Measurements from ENCODE around the gene EFL1.
"Not testable (repeated sequence)": the region's sequence is repeated elsewhere in the genome, so short reads cannot be mapped to it uniquely, and the experiment has no call there.

DNA sequence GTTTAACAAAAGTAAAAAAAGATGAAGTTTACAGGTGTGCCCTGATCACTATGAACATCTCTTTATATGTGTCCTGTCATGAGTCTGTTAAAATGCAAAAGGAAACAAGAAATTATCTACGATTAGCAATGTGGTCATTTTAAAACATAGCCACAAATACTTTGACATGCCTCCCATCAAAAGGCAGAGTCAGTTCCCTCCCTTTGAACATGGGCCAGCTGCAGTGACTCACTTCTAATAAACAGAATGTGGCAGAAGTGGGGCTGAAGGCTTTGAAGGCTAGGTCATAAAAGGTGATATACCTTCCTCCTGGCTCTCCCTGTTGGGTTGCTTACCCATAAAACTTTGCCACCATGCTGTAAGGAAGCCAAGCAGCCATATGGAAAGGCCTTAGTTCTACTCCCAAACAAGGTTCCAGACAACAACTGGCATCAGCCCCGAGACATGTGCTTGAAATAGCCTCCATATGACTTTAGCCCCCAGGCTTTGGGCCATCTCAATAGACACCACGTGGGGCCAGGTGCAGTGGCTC is 52.4 kb downstream of the EFL1 start:
- TF ChIP-seq, protein P1, sequence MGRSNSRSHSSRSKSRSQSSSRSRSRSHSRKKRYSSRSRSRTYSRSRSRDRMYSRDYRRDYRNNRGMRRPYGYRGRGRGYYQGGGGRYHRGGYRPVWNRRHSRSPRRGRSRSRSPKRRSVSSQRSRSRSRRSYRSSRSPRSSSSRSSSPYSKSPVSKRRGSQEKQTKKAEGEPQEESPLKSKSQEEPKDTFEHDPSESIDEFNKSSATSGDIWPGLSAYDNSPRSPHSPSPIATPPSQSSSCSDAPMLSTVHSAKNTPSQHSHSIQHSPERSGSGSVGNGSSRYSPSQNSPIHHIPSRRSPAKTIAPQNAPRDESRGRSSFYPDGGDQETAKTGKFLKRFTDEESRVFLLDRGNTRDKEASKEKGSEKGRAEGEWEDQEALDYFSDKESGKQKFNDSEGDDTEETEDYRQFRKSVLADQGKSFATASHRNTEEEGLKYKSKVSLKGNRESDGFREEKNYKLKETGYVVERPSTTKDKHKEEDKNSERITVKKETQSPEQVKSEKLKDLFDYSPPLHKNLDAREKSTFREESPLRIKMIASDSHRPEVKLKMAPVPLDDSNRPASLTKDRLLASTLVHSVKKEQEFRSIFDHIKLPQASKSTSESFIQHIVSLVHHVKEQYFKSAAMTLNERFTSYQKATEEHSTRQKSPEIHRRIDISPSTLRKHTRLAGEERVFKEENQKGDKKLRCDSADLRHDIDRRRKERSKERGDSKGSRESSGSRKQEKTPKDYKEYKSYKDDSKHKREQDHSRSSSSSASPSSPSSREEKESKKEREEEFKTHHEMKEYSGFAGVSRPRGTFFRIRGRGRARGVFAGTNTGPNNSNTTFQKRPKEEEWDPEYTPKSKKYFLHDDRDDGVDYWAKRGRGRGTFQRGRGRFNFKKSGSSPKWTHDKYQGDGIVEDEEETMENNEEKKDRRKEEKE (IDR thresholded peaks at IDR 0.05; ENCODE audit: borderline replicate concordance in 1 of 2, control insufficient read depth in 1 of 2, low read depth in 2 of 2, low read length in 1 of 2): not testable (repeated sequence)
- TF ChIP-seq BRD9 (IDR thresholded peaks at IDR 0.05; ENCODE audit: low read depth, partially characterized antibody); POLR2B (IDR thresholded peaks at IDR 0.05; ENCODE audit: low read depth, partially characterized antibody); ZNF24 (IDR thresholded peaks at IDR 0.05); NR2F6 (CRISPR knock-in tag; IDR thresholded peaks at IDR 0.05); PCBP1 (IDR thresholded peaks at IDR 0.05; ENCODE audit: low read depth, low read length, poor library complexity, severe bottlenecking); POLR2AphosphoS2 (IDR thresholded peaks at IDR 0.05; ENCODE audit: low read length); ZBED1 (IDR thresholded peaks at IDR 0.05); HNRNPH1 (optimal IDR thresholded peaks at IDR 0.05; ENCODE audit: low read depth, low read length); ZBTB17 (CRISPR knock-in tag; IDR thresholded peaks at IDR 0.05): not testable (repeated sequence)
- TF ChIP-seq, protein P2, sequence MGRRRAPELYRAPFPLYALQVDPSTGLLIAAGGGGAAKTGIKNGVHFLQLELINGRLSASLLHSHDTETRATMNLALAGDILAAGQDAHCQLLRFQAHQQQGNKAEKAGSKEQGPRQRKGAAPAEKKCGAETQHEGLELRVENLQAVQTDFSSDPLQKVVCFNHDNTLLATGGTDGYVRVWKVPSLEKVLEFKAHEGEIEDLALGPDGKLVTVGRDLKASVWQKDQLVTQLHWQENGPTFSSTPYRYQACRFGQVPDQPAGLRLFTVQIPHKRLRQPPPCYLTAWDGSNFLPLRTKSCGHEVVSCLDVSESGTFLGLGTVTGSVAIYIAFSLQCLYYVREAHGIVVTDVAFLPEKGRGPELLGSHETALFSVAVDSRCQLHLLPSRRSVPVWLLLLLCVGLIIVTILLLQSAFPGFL (CRISPR knock-in tag; IDR thresholded peaks at IDR 0.05): not testable (repeated sequence)
- TF ChIP-seq, protein P3, sequence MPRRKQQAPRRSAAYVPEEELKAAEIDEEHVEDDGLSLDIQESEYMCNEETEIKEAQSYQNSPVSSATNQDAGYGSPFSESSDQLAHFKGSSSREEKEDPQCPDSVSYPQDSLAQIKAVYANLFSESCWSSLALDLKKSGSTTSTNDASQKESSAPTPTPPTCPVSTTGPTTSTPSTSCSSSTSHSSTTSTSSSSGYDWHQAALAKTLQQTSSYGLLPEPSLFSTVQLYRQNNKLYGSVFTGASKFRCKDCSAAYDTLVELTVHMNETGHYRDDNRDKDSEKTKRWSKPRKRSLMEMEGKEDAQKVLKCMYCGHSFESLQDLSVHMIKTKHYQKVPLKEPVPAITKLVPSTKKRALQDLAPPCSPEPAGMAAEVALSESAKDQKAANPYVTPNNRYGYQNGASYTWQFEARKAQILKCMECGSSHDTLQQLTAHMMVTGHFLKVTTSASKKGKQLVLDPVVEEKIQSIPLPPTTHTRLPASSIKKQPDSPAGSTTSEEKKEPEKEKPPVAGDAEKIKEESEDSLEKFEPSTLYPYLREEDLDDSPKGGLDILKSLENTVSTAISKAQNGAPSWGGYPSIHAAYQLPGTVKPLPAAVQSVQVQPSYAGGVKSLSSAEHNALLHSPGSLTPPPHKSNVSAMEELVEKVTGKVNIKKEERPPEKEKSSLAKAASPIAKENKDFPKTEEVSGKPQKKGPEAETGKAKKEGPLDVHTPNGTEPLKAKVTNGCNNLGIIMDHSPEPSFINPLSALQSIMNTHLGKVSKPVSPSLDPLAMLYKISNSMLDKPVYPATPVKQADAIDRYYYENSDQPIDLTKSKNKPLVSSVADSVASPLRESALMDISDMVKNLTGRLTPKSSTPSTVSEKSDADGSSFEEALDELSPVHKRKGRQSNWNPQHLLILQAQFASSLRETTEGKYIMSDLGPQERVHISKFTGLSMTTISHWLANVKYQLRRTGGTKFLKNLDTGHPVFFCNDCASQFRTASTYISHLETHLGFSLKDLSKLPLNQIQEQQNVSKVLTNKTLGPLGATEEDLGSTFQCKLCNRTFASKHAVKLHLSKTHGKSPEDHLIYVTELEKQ (CRISPR knock-in tag; IDR thresholded peaks at IDR 0.05): not testable (repeated sequence)
- TF ChIP-seq, protein P4, sequence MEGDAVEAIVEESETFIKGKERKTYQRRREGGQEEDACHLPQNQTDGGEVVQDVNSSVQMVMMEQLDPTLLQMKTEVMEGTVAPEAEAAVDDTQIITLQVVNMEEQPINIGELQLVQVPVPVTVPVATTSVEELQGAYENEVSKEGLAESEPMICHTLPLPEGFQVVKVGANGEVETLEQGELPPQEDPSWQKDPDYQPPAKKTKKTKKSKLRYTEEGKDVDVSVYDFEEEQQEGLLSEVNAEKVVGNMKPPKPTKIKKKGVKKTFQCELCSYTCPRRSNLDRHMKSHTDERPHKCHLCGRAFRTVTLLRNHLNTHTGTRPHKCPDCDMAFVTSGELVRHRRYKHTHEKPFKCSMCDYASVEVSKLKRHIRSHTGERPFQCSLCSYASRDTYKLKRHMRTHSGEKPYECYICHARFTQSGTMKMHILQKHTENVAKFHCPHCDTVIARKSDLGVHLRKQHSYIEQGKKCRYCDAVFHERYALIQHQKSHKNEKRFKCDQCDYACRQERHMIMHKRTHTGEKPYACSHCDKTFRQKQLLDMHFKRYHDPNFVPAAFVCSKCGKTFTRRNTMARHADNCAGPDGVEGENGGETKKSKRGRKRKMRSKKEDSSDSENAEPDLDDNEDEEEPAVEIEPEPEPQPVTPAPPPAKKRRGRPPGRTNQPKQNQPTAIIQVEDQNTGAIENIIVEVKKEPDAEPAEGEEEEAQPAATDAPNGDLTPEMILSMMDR (IDR thresholded peaks at IDR 0.05 in 2 of 3, conservative IDR thresholded peaks at IDR 0.05 in 1 of 3; ENCODE audit: insufficient read depth in 2 of 3, low read depth in 1 of 3, low read length in 3 of 3): not testable (repeated sequence)

Measured in K562 (cell line).